ENCODE measurements around the gene SEMA3G.
A peak's percentile ranks its signal among the peaks of the same experiment; 100 is the strongest.

SEMA3G gene

GRCh38 chr3:52454250-52454937, 9.5 kb upstream of the SEMA3G start:
- DNase-seq (ENCODE audit: low read depth, low spot score), result no peak

- DNase-seq (ENCODE audit: low read depth, low spot score), result no peak
Observed at GRCh38 chr3:52453496-52454249, 8.8 kb upstream of the SEMA3G start, which contains the start of gene TNNC1. Gene TNNC1, minus strand, starts transcription at chr3:52454041. Its CDS starts 26 bp downstream, at chr3:52454015.

- no peak for DNase-seq (ENCODE audit: low read depth, low spot score)
Observed at GRCh38 chr3:52452570-52453221, 7.8 kb upstream of the SEMA3G start.

- no peak for DNase-seq (ENCODE audit: low read depth, low spot score)
Observed at GRCh38 chr3:52452126-52452525, 7.2 kb upstream of the SEMA3G start.

- no peak for DNase-seq (ENCODE audit: low read depth, low spot score)
Observed at GRCh38 chr3:52451237-52452083, 6.6 kb upstream of the SEMA3G start.

- DNase-seq (ENCODE audit: low read depth, low spot score), result no peak
Observed at GRCh38 chr3:52450489-52451236, 5.8 kb upstream of the SEMA3G start.

- DNase-seq (ENCODE audit: low read depth, low spot score), result no peak
Observed at GRCh38 chr3:52447512-52448355, 2.8 kb upstream of the SEMA3G start.

- peak; percentile 42 for DNase-seq (ENCODE audit: low read depth, low spot score)
Observed at GRCh38 chr3:52446631-52447511, 2.0 kb upstream of the SEMA3G start.

- DNase-seq (ENCODE audit: low read depth, low spot score), result no peak
Observed at GRCh38 chr3:52446042-52446441, 1.1 kb upstream of the SEMA3G start.

GRCh38 chr3:52443791-52444687, 864 bp downstream of the SEMA3G start:
- no peak for DNase-seq (ENCODE audit: low read depth, low spot score)

- DNase-seq (ENCODE audit: low read depth, low spot score), result no peak
Observed at GRCh38 chr3:52443268-52443610, 1.7 kb downstream of the SEMA3G start.

- no peak for DNase-seq (ENCODE audit: low read depth, low spot score)
Observed at GRCh38 chr3:52442409-52443267, 2.3 kb downstream of the SEMA3G start.

- DNase-seq (ENCODE audit: low read depth, low spot score), result no peak
Observed at GRCh38 chr3:52441772-52442332, 3.1 kb downstream of the SEMA3G start.

GRCh38 chr3:52441091-52441771, 3.7 kb downstream of the SEMA3G start:
- no peak for DNase-seq (ENCODE audit: low read depth, low spot score)

- DNase-seq (ENCODE audit: low read depth, low spot score), result no peak
Observed at GRCh38 chr3:52440671-52441070, 4.2 kb downstream of the SEMA3G start.

- no peak for DNase-seq (ENCODE audit: low read depth, low spot score)
Observed at GRCh38 chr3:52440249-52440551, 4.7 kb downstream of the SEMA3G start.
